Mesothelial cell of epicardium (in vitro differentiated cells): ENCODE data around the gene PSMA5. TPM values are rescaled to one million over a fixed set of nuclear protein-coding genes. Genes with fewer than 3 reads are reported as not detected.
A peak's percentile ranks its signal among the peaks of the same experiment; 100 is the strongest.

Experiments
- DNase-seq, 2 experiments: peaks; one replicate each; pipeline ENCODE4 v3.0.0; 2021; ENCODE audit warnings: low spot score in 2 of 2; ENCODE audit not compliant: unreplicated experiment in 2 of 2
- H3K27ac Mint-ChIP-seq: 2 replicates; pipeline ENCODE4 v1.8.0; 2021; ENCODE audit warnings: mixed read lengths
- H3K27me3 Mint-ChIP-seq: 2 replicates; pipeline ENCODE4 v1.8.0; 2021; ENCODE audit warnings: low read depth, mixed read lengths
- H3K36me3 Mint-ChIP-seq: 2 replicates; pipeline ENCODE4 v1.8.0; 2021; ENCODE audit warnings: mixed read lengths
- H3K4me1 Mint-ChIP-seq: 2 replicates; pipeline ENCODE4 v1.8.0; 2021; ENCODE audit warnings: mixed read lengths
- H3K4me3 Mint-ChIP-seq: 2 replicates; pipeline ENCODE4 v1.8.0; 2021; ENCODE audit warnings: mild to moderate bottlenecking, moderate library complexity, mixed read lengths
- H3K9me3 Mint-ChIP-seq: 2 replicates; pipeline ENCODE4 v1.8.0; 2021; ENCODE audit warnings: mixed read lengths
- CTCF ChIP-seq: fragments of 200-600 bp; sonication (generic); IDR thresholded peaks from one replicate; pipeline ENCODE4 v1.5.0; 2021; ENCODE audit warnings: antibody characterized with exemption; ENCODE audit not compliant: unreplicated experiment
- total RNA-seq: library from RNA; stranded (reverse); gene quantifications from 3 replicates; pipeline ENCODE4 v1.2.1, GENCODE V29; 2021

PSMA5 gene
- total RNA-seq, 1 donor from 2014 or later: 69.7 TPM

GRCh38 chr1:109400035-109400655 lies 26.1 kb downstream of the PSMA5 start:
- Mint-ChIP-seq H3K4me1 (peaks cover 31% of the 10 kb centered on the region), H3K4me3 (no peak overlapping the region), H3K36me3 (peaks cover 12% of the 10 kb centered on the region), H3K9me3 (no peaks in the 10 kb centered on the region), H3K27ac (no peak overlapping the region), H3K27me3 (peaks cover 4% of the 10 kb centered on the region)
- TF ChIP-seq CTCF: no peak
- DNase-seq: no peak

- H3K36me3 Mint-ChIP-seq: peaks cover 5% of the 10 kb centered on the region
- H3K27me3 Mint-ChIP-seq: peaks cover 4% of the 10 kb centered on the region
- DNase-seq: no peak
- no peaks in the 10 kb centered on the region for H3K9me3 Mint-ChIP-seq
- H3K4me1 Mint-ChIP-seq: peaks cover 36% of the 10 kb centered on the region
- H3K4me3 Mint-ChIP-seq: peak overlapping the region; percentile 81
- H3K27ac Mint-ChIP-seq: peak overlapping the region; percentile 93
- TF ChIP-seq CTCF: peak; percentile 94
Observed at GRCh38 chr1:109399326-109399957, 26.8 kb downstream of the PSMA5 start.

DNA sequence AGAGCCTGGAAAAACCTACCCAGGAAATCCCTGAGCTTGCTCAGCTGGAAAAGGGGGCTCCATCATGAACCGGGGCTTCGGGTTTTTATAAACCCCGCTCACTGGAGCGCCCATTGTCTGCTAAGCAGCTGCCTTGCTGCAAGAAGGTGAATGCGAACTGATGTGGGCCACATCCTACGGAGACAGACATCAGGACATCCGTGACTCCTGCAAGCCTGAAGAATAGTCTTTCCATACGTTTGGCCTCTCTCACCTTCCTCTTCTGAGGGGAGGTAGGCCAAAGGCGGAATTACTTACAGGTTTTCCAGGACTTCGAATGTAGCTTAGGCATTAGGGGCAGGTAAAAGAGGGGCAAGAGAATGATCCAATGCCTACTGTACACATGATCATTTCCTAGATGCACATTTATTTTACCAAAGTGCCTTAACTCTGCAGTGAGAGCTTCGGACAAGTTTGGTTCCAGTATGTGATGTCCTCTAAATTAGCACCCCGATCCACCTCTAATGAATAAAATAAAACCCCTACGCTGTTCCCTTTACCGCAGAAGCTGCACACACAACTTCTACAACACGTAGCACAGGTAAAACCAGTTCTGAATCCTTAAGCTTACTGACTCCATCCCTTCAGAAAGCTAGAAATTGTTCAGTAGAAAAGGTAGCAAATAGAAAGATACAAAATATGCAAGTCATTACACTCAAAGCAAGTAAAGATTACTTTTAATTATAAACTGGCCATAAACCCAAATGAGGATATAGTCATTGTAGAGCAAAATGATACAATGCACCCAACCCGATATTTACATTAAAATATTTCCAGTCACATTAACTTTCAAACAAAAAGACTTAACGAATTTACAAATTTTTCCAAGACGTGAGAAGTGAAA lies 27.7 kb downstream of the PSMA5 start:
- Mint-ChIP-seq H3K4me3 (peak overlapping the region; percentile 81), H3K27me3 (peaks cover 4% of the 10 kb centered on the region), H3K4me1 (peaks cover 36% of the 10 kb centered on the region), H3K36me3 (peaks cover 2% of the 10 kb centered on the region), H3K27ac (peak overlapping the region; percentile 93), H3K9me3 (no peaks in the 10 kb centered on the region)
- DNase-seq: no peak
- TF ChIP-seq CTCF: no peak

DNA sequence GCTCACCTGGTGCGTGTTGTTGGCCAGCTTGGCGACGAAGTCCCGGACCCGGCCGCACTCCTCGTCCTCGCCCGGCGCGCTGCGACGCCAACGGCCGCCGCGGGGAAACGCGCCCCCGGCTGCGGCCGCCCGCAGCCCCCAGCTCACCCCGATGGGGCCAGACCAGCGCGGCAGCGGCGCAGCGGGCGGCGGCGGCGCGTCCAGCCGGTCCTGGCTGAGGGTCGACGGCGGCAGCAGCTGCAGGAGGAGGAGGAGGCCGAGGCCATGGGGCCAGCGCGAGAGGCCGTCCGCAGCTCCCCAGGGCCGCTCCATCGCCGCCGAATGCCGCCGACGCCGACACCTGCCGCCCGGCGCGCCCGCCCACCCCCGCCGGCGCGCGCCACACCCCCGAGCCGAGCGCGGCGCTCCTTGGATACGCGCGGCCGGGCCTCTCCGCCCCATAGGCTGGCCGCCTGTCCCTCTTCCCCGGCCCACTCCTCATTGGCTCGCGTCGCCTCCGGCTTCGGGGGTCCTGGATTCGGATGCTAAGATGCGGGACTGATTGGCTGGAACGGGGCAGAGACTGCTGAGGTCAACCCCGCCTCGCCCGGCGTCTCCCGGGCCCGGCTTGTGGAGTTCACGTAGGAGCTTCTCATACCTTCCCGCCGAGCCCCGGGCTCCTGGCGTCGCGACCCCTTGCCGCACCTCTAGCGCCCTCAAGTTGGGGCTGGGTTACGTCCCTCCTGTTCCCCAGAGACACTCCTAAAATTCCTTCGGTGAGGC lies 28.5 kb downstream of the PSMA5 start, which contains the start of gene SORT1:
SORT1 (minus strand) TSS at position 338 of the 762 bp plus-strand sequence; CDS start at position 312, 26 bp downstream.
- H3K4me3 Mint-ChIP-seq: peak within 1 kb of the TSS; percentile 91

More for the DNA sequence above, 28.5 kb downstream of the PSMA5 start, which contains the start of gene SORT1:
- no peak for TF ChIP-seq CTCF
- peaks cover 2% of the 10 kb centered on the region for H3K36me3 Mint-ChIP-seq
- H3K27ac Mint-ChIP-seq: peak within 1 kb of the TSS; percentile 93
- H3K9me3 Mint-ChIP-seq: no peaks in the 10 kb centered on the region
- H3K4me1 Mint-ChIP-seq: peaks cover 43% of the 10 kb centered on the region
- DNase-seq: peak; percentile 84 to 91
- peaks cover 4% of the 10 kb centered on the region for H3K27me3 Mint-ChIP-seq
